GM12878 (cell line): ENCODE measurements around the gene ADGRF1. TPM values are rescaled to one million over a fixed set of nuclear protein-coding genes. Genes with fewer than 3 reads are reported as not detected.

Experiments
- ATAC-seq: fragments of 200-7000 bp; cut with Tn5 transposase; 3 replicates; pipeline ENCODE4 v1.9.1; 2020; ENCODE audit warnings: mild to moderate bottlenecking, moderate library complexity
- BruUV-seq: library from RNA; stranded (reverse); fragments of 400-500 nt; replicated peaks from 2 replicates; lab custom pipeline; 2021; lab: Mats Ljungman, UMichigan
- CTCF ChIA-PET: fragments of 300-600 bp; sonication (Branson Sonifier 250); formaldehyde crosslinking; extraction: SDS; loops from one replicate; lab custom pipeline; 2021; ENCODE audit warnings: inconsistent platforms; lab: Yijun Ruan, JAX
- POLR2A ChIA-PET: fragments of 350-600 bp; formaldehyde crosslinking; extraction: SDS; loops from one replicate; lab custom pipeline; 2021; ENCODE audit warnings: inconsistent platforms; lab: Charles Lee
- RAD21 ChIA-PET: fragments of 300-600 bp; sonication (Branson Sonifier 250); formaldehyde crosslinking; loops from one replicate; lab custom pipeline; 2023; ENCODE audit warnings: antibody characterized with exemption; ENCODE audit not compliant: unreplicated experiment; lab: Charles Lee
- SMC1A ChIA-PET: fragments of 300-600 bp; sonication (Branson Sonifier 250); formaldehyde crosslinking; loops from one replicate; lab custom pipeline; 2023; ENCODE audit not compliant: unreplicated experiment, uncharacterized antibody; lab: Charles Lee
- DNase-seq: peaks from one replicate; pipeline ENCODE4 v3.0.0-alpha.2; 2011; ENCODE audit warnings: low read depth, low spot score
- FAIRE-seq: peaks from 3 replicates; lab custom pipeline; 2011; peaks lifted over from hg19 to GRCh38; lab: Jason Lieb, UNC
- H2AFZ ChIP-seq: 2 replicates; pipeline ENCODE4 v1.6.0; 2011; ENCODE audit warnings: low read depth, low read length, control low read depth; ENCODE audit not compliant: control insufficient read depth
- H3K27ac ChIP-seq: 2 replicates; pipeline ENCODE4 v1.5.1; 2011; ENCODE audit warnings: control low read depth; ENCODE audit not compliant: control insufficient read depth, insufficient read depth
- H3K27me3 ChIP-seq, 2 experiments: replicated peaks in 1 of 2; 2 replicates each; pipeline versions ENCODE4 v1.6.0 to v1.6.1; 2011; ENCODE audit warnings: low read length in 1 of 2; ENCODE audit not compliant: control insufficient read depth in 2 of 2, insufficient read depth in 2 of 2
- H3K36me3 ChIP-seq, 2 experiments: 2 replicates each; pipeline ENCODE4 v1.5.1; 2011; ENCODE audit warnings: low read length in 1 of 2; ENCODE audit not compliant: control insufficient read depth in 2 of 2, insufficient read depth in 2 of 2
- H3K4me1 ChIP-seq: 2 replicates; pipeline ENCODE4 v1.6.1; 2011; ENCODE audit warnings: mild to moderate bottlenecking, low read length, moderate library complexity, mixed read lengths; ENCODE audit not compliant: control insufficient read depth, insufficient read depth
- H3K4me2 ChIP-seq: 2 replicates; pipeline ENCODE4 v1.6.0; 2011; ENCODE audit warnings: control low read depth; ENCODE audit not compliant: control insufficient read depth, insufficient read depth
- H3K4me3 ChIP-seq: fragments of 200-600 bp; sonication (generic); 2 replicates; pipeline ENCODE4 v1.5.1; 2016
- H3K79me2 ChIP-seq: 2 replicates; pipeline ENCODE4 v1.6.0; 2011; ENCODE audit warnings: low read length; ENCODE audit not compliant: control insufficient read depth, insufficient read depth
- H3K9ac ChIP-seq: 2 replicates; pipeline ENCODE4 v1.8.0; 2011; ENCODE audit warnings: low read length, control low read depth, mixed read lengths; ENCODE audit not compliant: control insufficient read depth, insufficient read depth
- H3K9me3 ChIP-seq: replicated peaks from 3 replicates; pipeline ENCODE4 v1.5.1; 2011; ENCODE audit warnings: mild to moderate bottlenecking, low read length; ENCODE audit not compliant: control insufficient read depth, insufficient read depth
- H4K20me1 ChIP-seq: 2 replicates; pipeline ENCODE4 v1.6.0; 2011; ENCODE audit not compliant: control insufficient read depth, insufficient read depth
- CREM ChIP-seq: IDR thresholded peaks from 2 replicates; pipeline ENCODE4 v1.6.1; 2014; ENCODE audit warnings: antibody characterized with exemption, low read depth
- MEF2B ChIP-seq: fragments of 450-650 bp; IDR thresholded peaks from 2 replicates; pipeline ENCODE4 v1.6.1; 2018; ENCODE audit warnings: mild to moderate bottlenecking, moderate library complexity; ENCODE audit not compliant: partially characterized antibody, poor library complexity, severe bottlenecking
- RB1 ChIP-seq: fragments of 450-650 bp; formaldehyde crosslinking; IDR thresholded peaks from 2 replicates; pipeline ENCODE4 v1.6.1; 2017; ENCODE audit warnings: mild to moderate bottlenecking, borderline replicate concordance
- RBBP5 ChIP-seq: fragments of 200-600 bp; sonication (generic); conservative IDR thresholded peaks from 2 replicates; pipeline ENCODE4 v1.6.1; 2016
- STAT3 ChIP-seq: IDR thresholded peaks from 2 replicates; pipeline ENCODE4 v1.6.1; 2011; ENCODE audit warnings: low read depth, low read length, improper control_type of control experiment
- TCF12 ChIP-seq: IDR thresholded peaks from 2 replicates; pipeline ENCODE4 v1.6.1; 2011; ENCODE audit warnings: low read depth, mild to moderate bottlenecking, low read length
- ZBED1 ChIP-seq: IDR thresholded peaks from 2 replicates; pipeline ENCODE4 v1.6.1; 2016; ENCODE audit warnings: borderline replicate concordance
- ZBTB40 ChIP-seq: fragments of 450-650 bp; IDR thresholded peaks from 2 replicates; pipeline ENCODE4 v1.6.1; 2016; ENCODE audit warnings: mild to moderate bottlenecking, moderate library complexity, borderline replicate concordance
- ZNF274 ChIP-seq: IDR thresholded peaks from one replicate; pipeline ENCODE4 v1.8.0; 2011; ENCODE audit not compliant: insufficient read length, insufficient read depth
- WGBS: methylation state at CpG from one replicate; pipeline ENCODE4 v1.1.6; 2016; ENCODE audit warnings: low lambda C conversion rate; ENCODE audit not compliant: insufficient replicate concordance, insufficient coverage; ENCODE audit errors: missing lambda C conversion rate; 5-methylcytosine and 5-hydroxymethylcytosine counted together
- in situ Hi-C: fragments of 300-500 bp; cut with MboI; formaldehyde crosslinking; loops from 9 replicates; pipeline ENCODE4 v1.14.3; 2018; ENCODE audit warnings: mixed read lengths
- intact Hi-C: fragments of 100-400 bp; cut with micrococcal nuclease; formaldehyde crosslinking; loops from one replicate; pipeline ENCODE4 v1.14.2; 2022; ENCODE audit not compliant: unreplicated experiment
- polyA plus RNA-seq, 11 experiments: library from polyadenylated mRNA; depleted of rRNA in 4 of 11; unstranded in 6 of 11; stranded (reverse) in 5 of 11; fragments of >200 nt; fragmentation: Nextera tagmentation in 4 of 11; fragmentation: Illumina TruSeq in 1 of 11; extraction: Ambion mirVana in 4 of 11; extraction: Trizol in 1 of 11; gene quantifications; 1 replicate in 1 of 11; 2 replicates in 10 of 11; pipeline versions ENCODE4 v1.2.1 to v1.2.3, GENCODE V29; 2011 to 2016; ENCODE audit warnings: inconsistent platforms in 2 of 11, missing spikeins in 2 of 11, low read depth in 1 of 11
- total RNA-seq, 4 experiments: library from RNA; depleted of rRNA in 3 of 4; stranded (reverse); fragments of >200 nt in 3 of 4; fragmentation: Illumina TruSeq in 1 of 4; extraction: Trizol in 1 of 4; gene quantifications; 2 replicates each; pipeline versions ENCODE4 v1.2.1 to v1.2.3, GENCODE V29; 2013 to 2021
- TF ChIP-seq, protein P1 (sequence below): fragments of 450-650 bp; conservative IDR thresholded peaks from 2 replicates; pipeline ENCODE4 v1.6.1; 2017; ENCODE audit warnings: mild to moderate bottlenecking, moderate library complexity

Gene ADGRF1
- total and polyA plus RNA-seq, 10 of the 15 experiments (the other 5 are each of a cell fraction or from before 2014, with no cell fraction given): 0.05 TPM; not detected in 9

- FAIRE-seq: no peak
- DNase-seq: no peak
- Histone ChIP-seq H3K27ac (no peak overlapping the region), H3K4me1 (no peaks in the 10 kb centered on the region), H3K9me3 (no peaks in the 10 kb centered on the region), H3K27me3 (peaks cover 0 to 2% of the 10 kb centered on the region in 2 experiments; a peak in 1 of 4 replicates), H3K36me3 (no peaks in the 10 kb centered on the region), H3K4me3 (no peak overlapping the region), H2AFZ (no peak overlapping the region), H3K79me2 (no peaks in the 10 kb centered on the region), H3K4me2 (no peak overlapping the region), H4K20me1 (no peaks in the 10 kb centered on the region), H3K9ac (no peak overlapping the region)
- RAD21 ChIA-PET: no interaction called here
- BruUV-seq: no TSS peak
- ATAC-seq: no peak
- WGBS: 28% methylated on average over 4 of the region's 4 CpGs
- SMC1A ChIA-PET: no interaction called here
- POLR2A ChIA-PET: no interaction called here
- intact Hi-C loops: no loop called here
- CTCF ChIA-PET: no interaction called here
- in situ Hi-C loops: no loop called here
- TF ChIP-seq CREM: no peak
- TF ChIP-seq TCF12: no peak
- no peak for TF ChIP-seq RBBP5
- no peak for TF ChIP-seq ZNF274
- no peak for TF ChIP-seq ZBTB40
- TF ChIP-seq ZBED1: no peak
- TF ChIP-seq, protein P1, sequence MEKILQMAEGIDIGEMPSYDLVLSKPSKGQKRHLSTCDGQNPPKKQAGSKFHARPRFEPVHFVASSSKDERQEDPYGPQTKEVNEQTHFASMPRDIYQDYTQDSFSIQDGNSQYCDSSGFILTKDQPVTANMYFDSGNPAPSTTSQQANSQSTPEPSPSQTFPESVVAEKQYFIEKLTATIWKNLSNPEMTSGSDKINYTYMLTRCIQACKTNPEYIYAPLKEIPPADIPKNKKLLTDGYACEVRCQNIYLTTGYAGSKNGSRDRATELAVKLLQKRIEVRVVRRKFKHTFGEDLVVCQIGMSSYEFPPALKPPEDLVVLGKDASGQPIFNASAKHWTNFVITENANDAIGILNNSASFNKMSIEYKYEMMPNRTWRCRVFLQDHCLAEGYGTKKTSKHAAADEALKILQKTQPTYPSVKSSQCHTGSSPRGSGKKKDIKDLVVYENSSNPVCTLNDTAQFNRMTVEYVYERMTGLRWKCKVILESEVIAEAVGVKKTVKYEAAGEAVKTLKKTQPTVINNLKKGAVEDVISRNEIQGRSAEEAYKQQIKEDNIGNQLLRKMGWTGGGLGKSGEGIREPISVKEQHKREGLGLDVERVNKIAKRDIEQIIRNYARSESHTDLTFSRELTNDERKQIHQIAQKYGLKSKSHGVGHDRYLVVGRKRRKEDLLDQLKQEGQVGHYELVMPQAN: no peak
- no peak for TF ChIP-seq STAT3
- TF ChIP-seq MEF2B: no peak
- TF ChIP-seq RB1: no peak
These were observed 88.2 kb downstream of the ADGRF1 start for GRCh38 chr6:46953921-46954320.
